Suprapubic skin (tissue), 4 donors: ENCODE data around the gene KCNG4. TPM values are rescaled to one million over a fixed set of nuclear protein-coding genes. Genes with fewer than 3 reads are reported as not detected.

Experiments used
- DNase-seq, 2 donors: peaks; one replicate each; pipeline ENCODE4 v3.0.0-alpha.2; 2019; ENCODE audit warnings: low spot score in 2 of 2
- H3K27ac ChIP-seq: fragments of 200-600 bp; sonication (generic); one replicate; pipeline ENCODE4 v1.5.1; 2019
- H3K27me3 ChIP-seq: fragments of 200-600 bp; sonication (generic); one replicate; pipeline ENCODE4 v1.5.1; 2019
- H3K36me3 ChIP-seq: fragments of 200-600 bp; sonication (generic); one replicate; pipeline ENCODE4 v1.5.1; 2019
- H3K4me1 ChIP-seq: fragments of 200-600 bp; sonication (generic); one replicate; pipeline ENCODE4 v1.5.1; 2019
- H3K4me3 ChIP-seq: fragments of 200-600 bp; sonication (generic); one replicate; pipeline ENCODE4 v1.5.1; 2019; ENCODE audit warnings: mild to moderate bottlenecking
- H3K9me3 ChIP-seq: fragments of 200-600 bp; sonication (generic); one replicate; pipeline ENCODE4 v1.5.1; 2019
- CTCF ChIP-seq, 2 donors: fragments of 200-600 bp in 1 of 2; fragments of 450-650 bp in 1 of 2; sonication (generic) in 1 of 2; IDR thresholded peaks; one replicate each; pipeline ENCODE4 v1.5.1; 2016 to 2019; ENCODE audit warnings: antibody characterized with exemption in 2 of 2, mild to moderate bottlenecking in 1 of 2, moderate library complexity in 1 of 2
- EP300 ChIP-seq: sonication (generic); formaldehyde crosslinking; IDR thresholded peaks from one replicate; pipeline ENCODE4 v1.6.1; 2017; ENCODE audit warnings: antibody characterized with exemption
- POLR2A ChIP-seq, 2 donors: fragments of 450-650 bp; IDR thresholded peaks; one replicate each; pipeline ENCODE4 v1.6.1; 2017; ENCODE audit warnings: antibody characterized with exemption in 2 of 2, mild to moderate bottlenecking in 2 of 2, moderate library complexity in 2 of 2
- POLR2AphosphoS5 ChIP-seq, 3 donors: sonication (generic); formaldehyde crosslinking; IDR thresholded peaks; one replicate each; pipeline ENCODE4 v1.6.1; 2017; ENCODE audit warnings: antibody characterized with exemption in 3 of 3
- WGBS: methylation state at CpG from one replicate; pipeline ENCODE4 v1.1.5; 2018; 5-methylcytosine and 5-hydroxymethylcytosine counted together
- total RNA-seq, 4 donors: library from RNA; depleted of rRNA; stranded (reverse); fragments of >200 nt; gene quantifications; one replicate each; pipeline ENCODE4 v1.1.0, GENCODE V29; 2016

The KCNG4 gene
- total RNA-seq, 4 donors from 2014 or later, result not detected

- no peaks in the 10 kb centered on the region for H3K27me3 ChIP-seq
- DNase-seq, result no peak
- H3K27ac ChIP-seq, result no peak overlapping the region
- no peaks in the 10 kb centered on the region for H3K36me3 ChIP-seq
- no peak for TF ChIP-seq POLR2A (IDR thresholded peaks at IDR 0.05)
- TF ChIP-seq POLR2AphosphoS5 (IDR thresholded peaks at IDR 0.05), result no peak
- TF ChIP-seq CTCF (IDR thresholded peaks at IDR 0.05), result no peak
- no peak for TF ChIP-seq EP300
- no peaks in the 10 kb centered on the region for H3K9me3 ChIP-seq
- WGBS, result 82% methylated on average over 4 of the region's 4 CpGs
- no peaks in the 10 kb centered on the region for H3K4me1 ChIP-seq
- H3K4me3 ChIP-seq, result no peak overlapping the region
Observed at GRCh38 chr16:84267380-84267779, 27.6 kb upstream of the KCNG4 start.

GRCh38 chr16:84266451-84266850, 26.6 kb upstream of the KCNG4 start:
- H3K9me3 ChIP-seq, result no peaks in the 10 kb centered on the region
- H3K4me1 ChIP-seq, result no peaks in the 10 kb centered on the region
- no peaks in the 10 kb centered on the region for H3K27me3 ChIP-seq
- 46% methylated on average over 4 of the region's 4 CpGs for WGBS
- no peak for DNase-seq
- TF ChIP-seq POLR2A (IDR thresholded peaks at IDR 0.05) (no peak), POLR2AphosphoS5 (IDR thresholded peaks at IDR 0.05) (no peak)
- no peak overlapping the region for H3K4me3 ChIP-seq
- H3K27ac ChIP-seq, result no peak overlapping the region
- H3K36me3 ChIP-seq, result no peaks in the 10 kb centered on the region

- H3K27ac ChIP-seq, result no peak overlapping the region
- TF ChIP-seq POLR2A (IDR thresholded peaks at IDR 0.05) (no peak), CTCF (IDR thresholded peaks at IDR 0.05) (no peak), POLR2AphosphoS5 (IDR thresholded peaks at IDR 0.05) (no peak), EP300 (no peak)
- WGBS, result 93% methylated on average over 3 of the region's 3 CpGs
- H3K36me3 ChIP-seq, result no peaks in the 10 kb centered on the region
- H3K9me3 ChIP-seq, result no peaks in the 10 kb centered on the region
- H3K27me3 ChIP-seq, result peaks cover 12% of the 10 kb centered on the region
- H3K4me1 ChIP-seq, result no peaks in the 10 kb centered on the region
- no peak overlapping the region for H3K4me3 ChIP-seq
- DNase-seq, result no peak
Observed at GRCh38 chr16:84262939-84263338, 23.1 kb upstream of the KCNG4 start.

- WGBS, result 89% methylated on average over 4 of the region's 4 CpGs
- TF ChIP-seq POLR2A (IDR thresholded peaks at IDR 0.05) (no peak), EP300 (no peak), POLR2AphosphoS5 (IDR thresholded peaks at IDR 0.05) (no peak), CTCF (IDR thresholded peaks at IDR 0.05) (no peak)
Observed at GRCh38 chr16:84262031-84262430, 22.2 kb upstream of the KCNG4 start.

GRCh38 chr16:84260766-84261554, 21.1 kb upstream of the KCNG4 start:
- Histone ChIP-seq H3K27ac (no peak overlapping the region), H3K9me3 (no peaks in the 10 kb centered on the region), H3K4me1 (no peaks in the 10 kb centered on the region), H3K27me3 (peaks cover 18% of the 10 kb centered on the region), H3K36me3 (no peaks in the 10 kb centered on the region), H3K4me3 (no peak overlapping the region)
- no peak for TF ChIP-seq EP300
- no peak for TF ChIP-seq POLR2A (IDR thresholded peaks at IDR 0.05)
- no peak for TF ChIP-seq CTCF (IDR thresholded peaks at IDR 0.05)
- TF ChIP-seq POLR2AphosphoS5 (IDR thresholded peaks at IDR 0.05), result no peak
- no peak for DNase-seq
- 77% methylated on average over 23 of the region's 23 CpGs for WGBS

More at GRCh38 chr16:84262031-84262430, 22.2 kb upstream of the KCNG4 start:
- Histone ChIP-seq H3K27ac (no peak overlapping the region), H3K4me3 (no peak overlapping the region), H3K4me1 (no peaks in the 10 kb centered on the region), H3K9me3 (no peaks in the 10 kb centered on the region), H3K36me3 (no peaks in the 10 kb centered on the region), H3K27me3 (peaks cover 18% of the 10 kb centered on the region)
- no peak for DNase-seq
